SU-DHL-6 (cell line): ENCODE measurements around the gene EPHB1.

Source experiments
- CTCF ChIP-seq: fragments of 200-600 bp; sonication (generic); IDR thresholded peaks from one replicate; pipeline ENCODE4 v1.5.1; 2017; ENCODE audit warnings: antibody characterized with exemption, mild to moderate bottlenecking, low read length, moderate library complexity; ENCODE audit not compliant: insufficient read depth, poor library complexity, severe bottlenecking
- EZH2phosphoT487 ChIP-seq: fragments of 200-600 bp; sonication (generic), shearing (Covaris generic); conservative IDR thresholded peaks from 2 replicates; pipeline ENCODE4 v1.6.1; 2018; ENCODE audit warnings: mild to moderate bottlenecking, antibody characterized with exemption, low read length, moderate library complexity, mixed read lengths

- TF ChIP-seq CTCF = no peak
- TF ChIP-seq EZH2phosphoT487 = no peak
Measured at GRCh38 chr3:134765468-134765867, 29.6 kb upstream of the EPHB1 start.
